ENCODE measurements around the gene GABBR2. TPM values are rescaled to one million over a fixed set of nuclear protein-coding genes. Genes with fewer than 3 reads are reported as not detected.
"Not testable (repeated sequence)": the region's sequence is repeated elsewhere in the genome, so short reads cannot be mapped to it uniquely, and the experiment has no call there.

GABBR2 gene
- total RNA-seq, 1 donor from 2014 or later: 0.24 TPM

GRCh38 chr9:98516205-98516896 lies 192.4 kb downstream of the GABBR2 start:
- no peaks in the 10 kb centered on the region for H3K9me3 ChIP-seq
- no peak for TF ChIP-seq CTCF (IDR thresholded peaks at IDR 0.05)
- no peaks in the 10 kb centered on the region for H3K36me3 ChIP-seq
- no peak overlapping the region for H3K4me3 ChIP-seq
- ATAC-seq: no peak
- no peak overlapping the region for H3K27ac ChIP-seq
- H3K4me1 ChIP-seq: no peaks in the 10 kb centered on the region
- no peak for DNase-seq
- H3K27me3 ChIP-seq (ENCODE audit: low read depth): no peaks in the 10 kb centered on the region
- intact Hi-C loops (cut with DNase I): no loop called here

DNA sequence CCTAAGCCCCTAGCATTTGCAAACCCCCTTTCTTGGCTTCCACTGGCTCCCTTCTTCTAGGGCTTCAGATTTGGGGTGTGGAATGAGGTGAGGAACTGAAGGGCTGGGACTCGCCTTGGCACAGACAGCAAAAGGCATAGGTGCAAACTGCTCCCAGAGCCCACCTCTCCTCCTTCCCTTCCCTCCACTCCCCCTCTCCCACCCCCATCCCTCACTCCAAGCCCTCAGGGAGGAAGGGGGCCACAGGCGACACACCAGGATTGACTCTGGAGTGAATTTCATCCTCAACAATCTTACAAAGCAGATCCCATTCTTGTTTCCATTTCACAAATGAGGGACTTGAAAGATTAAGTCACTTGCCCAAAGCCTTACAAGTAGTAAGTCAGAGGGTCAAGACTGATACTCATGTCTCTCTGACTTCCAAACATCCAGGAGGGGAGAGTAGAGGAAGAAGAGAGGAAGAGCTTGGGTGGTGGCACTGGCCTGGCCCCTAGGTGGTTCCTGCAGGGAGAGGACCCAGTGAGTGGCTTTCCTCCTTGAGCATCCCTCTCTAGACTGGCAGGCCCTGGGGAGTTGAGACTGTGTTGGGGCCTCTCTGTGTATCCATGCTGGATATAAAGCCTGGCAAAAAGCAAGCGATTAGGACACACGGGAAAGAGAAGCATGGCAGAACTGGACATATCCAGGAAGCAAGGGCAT lies 193.1 kb downstream of the GABBR2 start:
- no peak for TF ChIP-seq CTCF (IDR thresholded peaks at IDR 0.05)
- H3K27me3 ChIP-seq (ENCODE audit: low read depth): no peaks in the 10 kb centered on the region
- H3K36me3 ChIP-seq: no peaks in the 10 kb centered on the region
- H3K4me1 ChIP-seq: no peaks in the 10 kb centered on the region
- no peaks in the 10 kb centered on the region for H3K9me3 ChIP-seq
- no peak overlapping the region for H3K27ac ChIP-seq
- intact Hi-C loops (cut with DNase I): no loop called here
- DNase-seq: no peak
- no peak for ATAC-seq
- no peak overlapping the region for H3K4me3 ChIP-seq

DNA sequence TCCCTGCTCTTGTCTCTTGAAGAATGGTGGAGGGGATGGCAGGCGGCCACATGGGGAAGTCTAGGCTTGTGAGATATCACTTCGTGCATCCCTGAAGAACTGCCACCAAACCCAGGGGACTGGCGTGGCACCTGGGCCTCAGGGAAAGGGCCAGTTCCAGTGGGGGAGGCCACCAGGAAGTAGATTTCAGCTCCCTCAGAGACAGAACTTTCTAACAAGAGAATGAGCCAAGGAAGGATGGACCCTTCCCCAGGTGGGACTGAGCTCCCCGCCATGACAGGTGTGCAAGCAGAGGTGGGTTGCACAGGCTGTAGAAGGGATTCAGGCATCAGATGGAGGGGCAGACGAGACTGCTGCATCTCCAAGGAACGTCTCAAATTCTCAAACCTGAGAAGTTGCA lies 193.9 kb downstream of the GABBR2 start:
- H3K4me1 ChIP-seq: no peaks in the 10 kb centered on the region
- H3K36me3 ChIP-seq: no peaks in the 10 kb centered on the region
- H3K27me3 ChIP-seq (ENCODE audit: low read depth): no peaks in the 10 kb centered on the region
- no peaks in the 10 kb centered on the region for H3K9me3 ChIP-seq
- no peak for TF ChIP-seq CTCF (IDR thresholded peaks at IDR 0.05)
- H3K27ac ChIP-seq: no peak overlapping the region
- intact Hi-C loops (cut with DNase I): no loop called here
- no peak for ATAC-seq
- H3K4me3 ChIP-seq: no peak overlapping the region
- no peak for DNase-seq

GRCh38 chr9:98508217-98508919 lies 200.4 kb downstream of the GABBR2 start:
- not testable (repeated sequence) for H3K27me3 ChIP-seq (ENCODE audit: low read depth); DNase-seq; H3K9me3 ChIP-seq

DNA sequence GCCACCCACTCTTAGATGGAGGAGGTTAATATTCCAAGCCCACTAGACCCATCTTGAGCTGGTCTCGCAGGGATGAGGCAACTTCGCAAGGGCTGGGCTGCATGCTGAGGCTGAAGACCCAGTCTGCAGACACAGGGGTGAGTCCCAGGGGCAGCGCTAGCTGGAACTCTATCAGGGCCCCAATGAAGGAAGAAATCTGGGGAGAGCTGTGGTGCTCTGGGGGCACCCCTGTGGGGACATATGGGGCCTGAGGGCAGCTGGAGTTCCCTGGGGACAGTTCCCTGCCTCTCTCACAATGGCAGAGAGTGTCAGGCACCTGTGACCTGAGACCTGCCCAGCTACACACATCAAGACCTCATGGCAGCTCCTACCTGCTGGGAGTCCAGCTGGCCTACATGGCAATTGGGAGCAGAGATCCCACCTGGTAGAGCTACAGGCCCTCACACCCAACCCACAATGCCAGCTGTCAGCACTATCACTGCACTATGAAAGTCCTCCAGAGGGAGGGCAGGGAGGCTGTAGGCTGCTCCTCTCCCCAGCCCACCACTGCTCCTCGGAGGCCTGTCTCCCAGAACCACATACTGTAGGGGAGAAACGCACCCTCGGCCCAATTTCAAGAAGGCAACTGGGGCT lies 202.2 kb downstream of the GABBR2 start:
- peaks cover 30% of the 10 kb centered on the region for H3K4me1 ChIP-seq
- no peaks in the 10 kb centered on the region for H3K9me3 ChIP-seq
- H3K36me3 ChIP-seq: no peaks in the 10 kb centered on the region
- H3K4me3 ChIP-seq: no peak overlapping the region
- TF ChIP-seq CTCF (IDR thresholded peaks at IDR 0.05): no peak
- no peak for DNase-seq
- ATAC-seq: no peak
- no peaks in the 10 kb centered on the region for H3K27me3 ChIP-seq (ENCODE audit: low read depth)
- no peak overlapping the region for H3K27ac ChIP-seq
- intact Hi-C loops (cut with DNase I): no loop called here

More at GRCh38 chr9:98508217-98508919, 200.4 kb downstream of the GABBR2 start:
- H3K4me3 ChIP-seq; H3K36me3 ChIP-seq; H3K27ac ChIP-seq; intact Hi-C loops (cut with DNase I); ATAC-seq: not testable (repeated sequence)
- peaks cover 15% of the 10 kb centered on the region for H3K4me1 ChIP-seq

Measured in lower lobe of right lung (tissue), 2 donors.